Keratinocyte (primary cell): ENCODE measurements around the gene RGS6. TPM values are rescaled to one million over a fixed set of nuclear protein-coding genes. Genes with fewer than 3 reads are reported as not detected.

Source experiments
- DNase-seq: peaks from one replicate; pipeline ENCODE4 v3.0.0-alpha.2; 2011; ENCODE audit warnings: low read depth, missing footprints, low spot score
- FAIRE-seq: peaks from 2 replicates; lab custom pipeline; 2011; peaks lifted over from hg19 to GRCh38; lab: Jason Lieb, UNC
- H2AFZ ChIP-seq: 2 replicates; pipeline ENCODE4 v1.6.0; 2012; ENCODE audit warnings: low read length, control low read depth, inconsistent platforms; ENCODE audit not compliant: control insufficient read depth
- H3K27ac ChIP-seq: 2 replicates; pipeline ENCODE4 v1.5.1; 2011; ENCODE audit warnings: low read length; ENCODE audit not compliant: control insufficient read depth, insufficient read depth
- H3K27me3 ChIP-seq: 3 replicates; pipeline ENCODE4 v1.6.0; 2011; ENCODE audit warnings: low read length; ENCODE audit not compliant: control insufficient read depth, insufficient read depth; ENCODE audit errors: extremely low read depth
- H3K36me3 ChIP-seq, 2 experiments: 2 replicates in 1 of 2; 3 replicates in 1 of 2; pipeline ENCODE4 v1.5.1; 2011; ENCODE audit warnings: low read length in 2 of 2, mild to moderate bottlenecking in 1 of 2; ENCODE audit not compliant: control insufficient read depth in 2 of 2, insufficient read depth in 2 of 2; ENCODE audit errors: extremely low read depth in 1 of 2
- H3K4me1 ChIP-seq: 3 replicates; pipeline ENCODE4 v1.5.1; 2011; ENCODE audit warnings: low read length; ENCODE audit not compliant: control insufficient read depth, insufficient read depth; ENCODE audit errors: extremely low read depth
- H3K4me2 ChIP-seq: 3 replicates; pipeline ENCODE4 v1.6.0; 2011; ENCODE audit warnings: low read depth, low read length; ENCODE audit not compliant: control insufficient read depth, insufficient read depth; ENCODE audit errors: extremely low read depth
- H3K4me3 ChIP-seq, 3 experiments: fragments of 200-600 bp in 1 of 3; sonication (generic) in 1 of 3; 2 replicates in 2 of 3; 3 replicates in 1 of 3; pipeline ENCODE4 v1.5.1; 2011 to 2016; ENCODE audit warnings: low read length in 3 of 3, mild to moderate bottlenecking in 3 of 3, control low read depth in 2 of 3, inconsistent platforms in 1 of 3, low read depth in 1 of 3, mixed read lengths in 1 of 3, mixed run types in 1 of 3, moderate library complexity in 1 of 3; ENCODE audit not compliant: control insufficient read depth in 2 of 3, insufficient read depth in 2 of 3; ENCODE audit errors: extremely low read depth in 1 of 3
- H3K79me2 ChIP-seq: 2 replicates; pipeline ENCODE4 v1.6.0; 2012; ENCODE audit warnings: low read length; ENCODE audit not compliant: control insufficient read depth, insufficient read depth
- H3K9ac ChIP-seq: 3 replicates; pipeline ENCODE4 v1.6.0; 2011; ENCODE audit warnings: low read length; ENCODE audit not compliant: control insufficient read depth, insufficient read depth; ENCODE audit errors: extremely low read depth
- H3K9me1 ChIP-seq: 3 replicates; pipeline ENCODE4 v1.6.0; 2011; ENCODE audit warnings: low read length; ENCODE audit not compliant: control insufficient read depth, insufficient read depth; ENCODE audit errors: extremely low read depth
- H3K9me3 ChIP-seq: 2 replicates; pipeline ENCODE4 v1.5.1; 2012; ENCODE audit warnings: low read depth, low read length; ENCODE audit not compliant: control insufficient read depth
- H4K20me1 ChIP-seq: 3 replicates; pipeline ENCODE4 v1.6.0; 2011; ENCODE audit warnings: low read length; ENCODE audit not compliant: control insufficient read depth, insufficient read depth; ENCODE audit errors: extremely low read depth
- CTCF ChIP-seq, 3 experiments: IDR thresholded peaks in 1 of 3; conservative IDR thresholded peaks in 1 of 3; optimal IDR thresholded peaks in 1 of 3; 2 replicates in 2 of 3; 3 replicates in 1 of 3; pipeline versions ENCODE3 to v1.5.1; 2011; ENCODE audit warnings: low read length in 3 of 3, mild to moderate bottlenecking in 3 of 3, moderate library complexity in 2 of 3, control low read depth in 1 of 3, inconsistent platforms in 1 of 3; ENCODE audit not compliant: insufficient read depth in 2 of 3; ENCODE audit errors: extremely low read depth in 1 of 3
- EZH2 ChIP-seq: IDR thresholded peaks from one replicate; pipeline ENCODE4 v1.6.1; 2012; ENCODE audit warnings: inconsistent platforms, mild to moderate bottlenecking, low read length, moderate library complexity
- dilution Hi-C: fragments of 300-500 bp; cut with MboI; formaldehyde crosslinking; loops from one replicate; pipeline ENCODE4 v1.7.0; 2020; ENCODE audit warnings: low sequenced_read_pairs; ENCODE audit not compliant: extremely low pct_ligation_motif_present
- polyA plus RNA-seq, 5 experiments: library from polyadenylated mRNA; depleted of rRNA in 3 of 5; stranded (reverse) in 3 of 5; stranded (forward) in 1 of 5; unstranded in 1 of 5; fragments of >200 nt; gene quantifications; 1 replicate in 1 of 5; 2 replicates in 3 of 5; 3 replicates in 1 of 5; pipeline versions ENCODE4 v1.2.1 to v1.2.3, GENCODE V29; 2011 to 2012; ENCODE audit warnings: missing spikeins in 2 of 5, low read depth in 1 of 5, low replicate concordance in 1 of 5

Gene RGS6
- polyA plus RNA-seq, 1 donor (not counting 4 experiments of a cell fraction or from before 2014, with no cell fraction given), result not detected

DNA sequence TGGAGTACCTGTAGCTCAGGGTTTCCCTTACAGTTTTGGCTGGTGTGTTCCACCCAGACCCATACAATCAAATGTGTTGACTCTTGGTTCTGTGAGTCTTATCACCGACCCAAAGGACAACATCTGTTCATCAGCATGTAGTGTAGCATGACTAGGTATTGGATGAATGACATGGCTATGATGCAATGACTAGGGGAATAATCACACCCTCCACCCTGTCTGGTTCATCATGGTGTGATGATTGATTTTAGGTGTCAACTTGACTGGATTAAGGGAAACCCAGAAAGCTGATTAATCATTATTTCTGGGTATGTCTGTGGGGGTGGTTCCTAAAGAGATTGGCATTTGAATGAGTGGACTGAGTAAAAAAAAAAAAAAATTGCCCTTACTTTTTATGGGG, 650.4 kb downstream of the RGS6 start:
- Histone ChIP-seq H3K4me2 (no peak overlapping the region), H3K4me1 (no peaks in the 10 kb centered on the region), H3K9ac (no peak overlapping the region), H3K36me3 (no peaks in the 10 kb centered on the region), H3K4me3 (no peak overlapping the region), H3K9me3 (no peaks in the 10 kb centered on the region), H3K27ac (no peak overlapping the region), H2AFZ (no peak overlapping the region), H3K79me2 (no peaks in the 10 kb centered on the region), H3K9me1 (no peaks in the 10 kb centered on the region), H3K27me3 (peaks cover 5% of the 10 kb centered on the region), H4K20me1 (no peaks in the 10 kb centered on the region)
- FAIRE-seq (no peak), DNase-seq (no peak)
- dilution Hi-C loops, result no loop called here
- TF ChIP-seq EZH2 (no peak), CTCF (optimal IDR thresholded peaks at IDR 0.05 in 1 of 3, IDR thresholded peaks at IDR 0.05 in 1 of 3, conservative IDR thresholded peaks at IDR 0.05 in 1 of 3; ENCODE audit: extremely low read depth in 1 of 3, insufficient read depth in 2 of 3, low read length in 3 of 3) (no peak)

DNA sequence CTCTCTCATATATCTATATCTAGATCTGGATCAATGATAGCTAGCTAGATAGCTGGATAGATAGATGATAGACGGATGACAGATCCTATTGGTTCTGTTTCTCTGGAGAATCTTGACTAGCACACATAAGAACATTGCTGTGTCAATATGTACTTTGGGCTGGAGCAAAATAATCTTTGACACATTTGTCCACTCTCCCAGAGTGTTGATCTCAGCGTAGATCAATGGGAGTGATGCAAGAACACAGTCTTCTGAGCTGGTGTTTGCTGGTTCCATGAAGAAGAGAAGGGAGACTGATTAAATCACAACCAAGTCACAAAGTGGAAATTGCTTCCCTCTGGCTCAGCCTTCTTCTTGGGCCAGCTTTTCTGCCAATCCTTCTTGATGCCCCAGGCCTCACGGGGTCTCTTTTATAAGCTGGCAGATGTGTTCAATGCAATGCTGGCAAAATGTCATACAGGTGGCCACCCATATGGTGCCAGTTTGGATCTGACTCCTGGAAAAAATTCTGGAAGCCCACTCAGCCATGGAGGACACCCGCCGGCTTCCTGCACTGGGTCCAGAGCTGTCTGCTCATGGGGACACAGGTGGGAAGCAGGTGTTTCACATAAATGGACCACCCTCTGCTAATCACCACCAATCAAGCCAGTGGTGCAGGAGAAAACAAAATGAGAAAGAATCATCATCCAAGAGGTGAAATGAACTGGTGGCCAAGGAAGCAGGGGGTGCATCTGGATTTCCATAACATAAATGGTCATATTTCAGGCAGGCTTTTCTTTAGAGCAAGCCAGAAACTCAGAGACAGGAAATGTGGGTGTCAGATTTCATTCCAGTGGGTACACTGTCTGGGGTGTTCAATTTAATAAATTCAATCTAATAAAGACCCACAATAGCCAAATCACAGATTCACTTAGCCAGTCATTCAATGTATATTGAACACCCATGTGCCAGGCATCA, 651.4 kb downstream of the RGS6 start:
- DNase-seq, result no peak
- no peaks in the 10 kb centered on the region for H3K27me3 ChIP-seq
- no peak overlapping the region for H3K4me3 ChIP-seq
- no peak overlapping the region for H3K27ac ChIP-seq
- no peaks in the 10 kb centered on the region for H3K4me1 ChIP-seq
- no peak overlapping the region for H3K4me2 ChIP-seq
- dilution Hi-C loops, result no loop called here
- H4K20me1 ChIP-seq, result no peaks in the 10 kb centered on the region
- H3K9ac ChIP-seq, result no peak overlapping the region
- TF ChIP-seq CTCF (optimal IDR thresholded peaks at IDR 0.05 in 1 of 3, IDR thresholded peaks at IDR 0.05 in 1 of 3, conservative IDR thresholded peaks at IDR 0.05 in 1 of 3; ENCODE audit: extremely low read depth in 1 of 3, insufficient read depth in 2 of 3, low read length in 3 of 3), result no peak
- no peak for TF ChIP-seq EZH2
- no peaks in the 10 kb centered on the region for H3K79me2 ChIP-seq
- no peak overlapping the region for H2AFZ ChIP-seq
- no peak for FAIRE-seq
- H3K9me3 ChIP-seq, result no peaks in the 10 kb centered on the region
- H3K9me1 ChIP-seq, result no peaks in the 10 kb centered on the region
- H3K36me3 ChIP-seq, result no peaks in the 10 kb centered on the region
